ENCODE data around the gene GPR161.
"Not testable (repeated sequence)": the region's sequence is repeated elsewhere in the genome, so short reads cannot be mapped to it uniquely, and the experiment has no call there.

GPR161 gene

DNA sequence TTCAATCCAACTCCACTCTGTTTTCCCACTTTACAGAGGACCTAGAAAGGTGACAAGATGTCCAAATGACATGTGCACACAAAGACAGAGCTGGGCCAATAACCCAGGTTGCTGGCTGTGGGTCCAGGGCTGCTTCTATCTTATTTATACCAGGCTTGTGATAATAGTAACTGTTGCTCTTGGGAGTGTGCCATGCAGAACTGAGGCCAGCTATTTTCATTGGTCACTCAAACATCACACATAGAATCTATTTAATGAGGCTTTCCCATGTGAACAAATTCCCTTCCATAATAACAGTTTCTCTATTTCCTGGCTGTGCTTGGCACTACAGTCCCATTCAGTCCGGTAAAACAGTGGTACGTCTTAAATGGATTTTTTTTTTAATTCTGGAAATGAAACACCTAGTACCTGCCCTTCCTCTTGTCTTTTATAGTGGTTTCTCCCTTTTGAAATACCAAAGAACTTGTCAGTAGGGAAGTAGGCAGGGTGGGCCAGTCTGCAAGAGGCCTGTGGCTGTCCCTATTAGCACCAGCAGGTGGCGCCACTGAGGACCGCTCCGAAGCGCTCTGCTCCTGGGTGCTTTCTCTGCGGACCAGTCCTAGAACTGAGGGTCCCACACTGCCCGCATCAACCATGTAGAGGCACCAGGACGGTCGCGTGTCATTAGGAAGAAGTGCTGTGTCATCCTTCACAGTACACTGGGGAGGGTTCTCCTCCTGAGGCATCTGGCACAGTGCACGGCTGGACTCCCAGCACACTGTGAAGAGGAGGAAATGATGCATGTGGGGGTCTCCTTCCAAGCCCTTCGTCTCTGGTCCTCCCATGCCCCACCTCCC lies 52.1 kb downstream of the GPR161 start:
- peak in 3 of 4 experiments; percentile 18 to 49 (median 35) for DNase-seq

DNA sequence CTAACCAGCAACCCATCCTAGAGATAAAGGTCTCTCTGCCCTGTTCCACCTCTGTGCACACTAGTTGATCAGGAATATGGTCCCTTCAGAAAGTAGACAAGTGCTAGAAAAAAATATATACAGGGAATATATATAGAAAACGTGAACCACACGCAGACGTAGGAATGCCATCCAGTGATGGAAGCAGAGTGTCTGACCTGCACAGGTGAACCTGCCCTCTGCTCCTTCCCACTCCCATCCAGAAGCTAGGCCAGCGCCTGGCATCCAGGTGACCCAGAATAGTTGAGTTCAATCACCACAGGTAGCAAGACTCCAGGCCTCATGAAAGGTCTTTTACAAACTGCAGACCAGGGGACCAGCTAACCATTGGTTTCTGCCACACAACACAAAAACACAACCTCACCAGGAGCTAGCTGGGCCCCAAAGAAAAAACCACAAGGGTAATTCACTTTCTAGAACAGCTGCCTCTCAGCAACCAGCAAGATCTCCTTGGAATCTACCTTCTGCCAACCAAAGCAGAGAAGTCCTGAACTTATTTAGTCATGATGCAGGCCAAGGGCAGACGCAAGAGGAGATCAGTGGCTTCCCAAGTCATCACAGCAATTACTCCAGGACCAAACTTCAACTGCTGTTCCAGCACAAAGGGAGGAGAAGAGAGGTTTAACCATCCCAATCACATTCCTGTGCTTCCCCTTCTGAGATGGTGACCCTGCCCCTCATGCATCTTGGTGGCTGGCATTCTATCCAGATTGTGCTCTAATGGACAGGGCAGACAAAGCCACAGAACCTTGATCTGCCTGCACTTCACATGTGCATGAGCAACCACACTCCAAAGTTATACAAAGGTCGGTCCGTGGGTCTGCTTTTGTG lies 53.0 kb downstream of the GPR161 start:
- DNase-seq, result no peak

DNA sequence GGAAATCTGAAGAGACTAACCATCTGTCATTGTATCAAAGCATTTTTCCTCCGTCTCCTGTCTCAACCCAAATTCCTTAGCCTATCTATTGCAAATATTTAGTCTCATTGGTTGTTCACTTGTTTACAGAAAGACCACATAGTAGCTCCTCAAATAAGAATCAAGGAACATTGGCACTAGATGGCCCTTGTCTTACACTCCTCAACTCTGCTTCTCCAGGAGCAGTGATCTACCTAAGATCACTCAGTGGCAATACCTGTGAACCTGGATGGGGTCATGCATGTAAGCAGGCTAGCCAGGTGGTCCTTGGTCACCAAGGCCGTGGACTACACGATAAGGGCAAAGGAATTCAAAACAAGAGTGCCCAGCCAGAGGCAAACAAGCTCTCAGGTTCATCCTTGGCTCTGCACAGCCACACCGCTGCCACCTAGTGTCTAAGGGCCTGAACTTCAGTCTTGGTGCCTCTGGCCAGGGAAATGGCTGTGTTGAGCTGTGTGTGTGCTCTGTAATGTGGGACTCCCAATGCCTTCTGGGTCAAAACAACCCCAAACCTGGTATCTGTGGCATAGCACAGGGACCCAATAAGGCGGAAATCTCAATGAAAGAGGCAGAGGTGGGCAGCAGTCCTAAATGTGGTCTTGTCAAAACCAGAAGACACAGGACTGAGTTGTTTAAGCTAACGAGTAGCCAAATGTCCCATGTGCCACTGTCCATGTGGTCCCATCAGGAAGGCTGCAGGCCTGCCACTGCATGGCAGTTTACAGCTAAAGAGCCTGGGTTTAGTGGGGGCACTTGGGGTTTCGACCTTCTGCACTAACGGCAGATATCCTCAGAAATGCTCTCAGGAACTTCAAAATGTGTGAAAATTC lies 54.5 kb downstream of the GPR161 start:
- peak; percentile 27 to 51 (median 32) for DNase-seq

DNA sequence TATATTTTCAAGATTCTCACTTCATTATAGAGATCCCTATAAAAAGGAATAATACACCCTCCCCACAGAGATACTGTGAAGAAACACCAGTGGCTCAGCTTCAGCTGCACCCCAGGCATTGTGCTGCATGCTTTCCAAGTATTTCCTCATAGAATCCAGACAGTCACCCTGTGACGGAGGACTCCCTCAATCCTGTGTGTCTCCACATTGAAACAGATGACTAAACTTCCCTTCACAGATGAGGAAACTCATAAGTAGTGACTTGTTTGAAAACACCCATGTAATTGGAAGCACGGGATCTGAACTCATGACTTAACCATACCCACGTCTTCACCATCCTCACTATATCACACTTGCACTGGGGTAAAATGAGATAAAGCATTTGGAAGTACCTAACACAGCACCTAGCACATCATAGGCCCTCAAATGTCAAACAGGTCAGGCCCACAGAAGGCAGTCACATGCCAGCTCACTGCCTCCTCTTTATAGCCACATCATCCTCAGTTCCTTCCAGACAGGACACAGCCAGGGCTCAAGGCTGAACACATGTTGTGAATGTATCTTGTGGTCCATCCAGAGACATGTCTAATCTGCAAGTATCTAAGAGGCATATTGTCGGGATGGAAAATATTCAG lies 55.2 kb downstream of the GPR161 start:
- DNase-seq, result no peak

DNA sequence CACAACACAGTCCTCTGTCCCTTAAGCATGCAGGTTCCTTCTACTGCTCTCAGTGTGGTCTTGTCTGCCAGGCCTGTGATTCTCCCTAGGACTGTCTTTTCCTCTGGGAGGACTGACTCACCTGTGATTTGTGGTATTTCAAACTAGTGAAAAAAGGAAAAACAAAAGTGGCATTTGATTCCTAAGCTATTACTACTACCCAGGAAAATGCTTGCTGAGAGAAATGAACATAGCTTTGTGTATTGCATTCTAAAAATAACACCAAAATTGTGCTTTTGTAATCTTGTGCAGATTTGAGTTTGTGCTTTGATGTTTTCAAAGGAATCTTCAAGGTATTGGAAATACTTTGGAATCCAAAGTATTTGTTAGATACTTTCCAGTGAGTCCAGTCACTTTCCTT lies 57.0 kb downstream of the GPR161 start:
- no peak for DNase-seq

DNA sequence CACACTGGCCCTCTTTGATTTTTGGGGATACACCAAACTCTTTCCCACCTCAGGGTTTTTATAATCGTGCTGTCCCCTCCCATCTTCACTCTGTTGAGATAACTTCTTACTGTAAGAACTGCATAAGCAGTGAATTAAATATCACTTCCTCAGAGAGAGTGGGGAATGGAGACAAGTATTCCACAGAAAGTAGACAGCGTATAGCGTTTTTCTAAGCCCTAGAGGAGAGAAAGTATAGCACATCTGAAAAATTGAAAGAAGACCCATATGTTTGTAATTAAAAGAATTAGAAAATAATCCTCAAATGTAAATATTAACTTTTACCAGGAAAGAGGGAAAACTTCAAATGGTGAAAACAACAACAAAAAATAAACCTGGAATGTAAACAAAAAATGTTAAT lies 67.3 kb downstream of the GPR161 start:
- no peak for DNase-seq

DNA sequence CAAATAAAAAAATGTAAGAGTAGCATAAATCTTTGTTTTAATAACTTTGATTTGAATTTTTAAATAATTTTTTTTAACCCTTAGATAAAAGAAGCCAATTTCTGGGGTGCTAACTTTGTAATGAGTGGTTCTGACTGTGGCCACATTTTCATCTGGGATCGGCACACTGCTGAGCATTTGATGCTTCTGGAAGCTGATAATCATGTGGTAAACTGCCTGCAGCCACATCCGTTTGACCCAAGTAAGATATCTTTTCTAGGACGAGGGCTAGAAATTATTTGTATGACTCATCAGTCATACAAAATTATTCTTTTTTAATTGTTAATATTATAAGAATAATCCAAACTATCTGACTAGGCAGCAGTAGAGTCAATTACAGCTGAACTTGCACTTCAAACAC lies 71.2 kb downstream of the GPR161 start:
- DNase-seq, result no peak

DNA sequence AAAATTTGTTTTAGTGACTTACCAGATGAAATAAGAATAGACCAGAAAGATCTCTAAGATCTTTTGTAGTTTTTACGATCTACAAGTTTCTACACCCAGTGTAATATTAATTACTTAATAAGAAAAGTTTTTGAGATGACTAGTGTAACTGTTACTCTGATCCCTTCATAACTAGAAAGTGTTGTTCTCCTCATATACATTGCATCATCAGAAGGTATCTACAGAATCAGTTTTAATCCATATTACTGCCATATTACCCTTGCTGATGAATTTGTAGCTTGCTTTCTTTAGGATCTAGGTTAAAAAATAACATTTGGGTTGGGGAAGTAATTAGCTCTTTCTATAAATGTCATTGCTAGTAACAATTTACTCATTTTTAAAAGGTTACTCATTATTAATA lies 72.5 kb downstream of the GPR161 start:
- DNase-seq, result no peak

DNA sequence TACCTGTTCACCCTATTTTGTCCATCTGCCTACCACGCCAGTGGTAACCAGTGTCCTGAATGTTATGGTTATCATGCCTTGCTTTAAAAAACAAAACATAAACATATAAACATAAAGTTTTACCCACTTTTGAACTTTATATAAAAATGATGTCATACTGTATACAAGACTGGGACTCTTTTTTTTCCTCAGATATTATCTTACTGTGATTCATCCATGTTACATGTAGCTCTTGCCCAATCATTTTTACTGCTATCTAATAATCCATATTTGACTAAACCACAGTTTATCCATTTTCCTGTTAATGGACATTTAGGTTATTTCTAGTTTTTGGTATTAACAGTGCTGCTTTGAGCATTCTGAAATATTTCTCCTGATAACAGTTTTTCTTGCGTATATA lies 78.8 kb downstream of the GPR161 start:
- DNase-seq, result no peak

DNA sequence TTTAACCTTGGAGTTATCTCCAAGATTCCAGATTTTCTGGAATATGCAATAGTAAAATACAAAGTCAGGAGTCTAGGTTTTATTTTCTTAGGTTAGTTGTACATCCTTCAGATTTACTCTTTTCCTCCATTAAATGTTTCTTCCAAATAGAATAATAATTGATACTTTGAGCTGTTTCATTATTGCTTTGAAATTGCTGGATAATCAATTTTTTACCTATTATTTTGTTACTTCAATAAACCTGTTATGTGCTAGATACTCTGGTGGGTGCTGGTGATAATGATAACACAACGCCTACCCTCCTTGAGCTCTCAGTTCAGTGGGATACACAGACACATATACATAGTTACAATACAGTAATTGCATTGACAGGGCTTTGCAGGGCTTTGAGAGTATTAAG lies 79.4 kb downstream of the GPR161 start:
- no peak for DNase-seq

DNA sequence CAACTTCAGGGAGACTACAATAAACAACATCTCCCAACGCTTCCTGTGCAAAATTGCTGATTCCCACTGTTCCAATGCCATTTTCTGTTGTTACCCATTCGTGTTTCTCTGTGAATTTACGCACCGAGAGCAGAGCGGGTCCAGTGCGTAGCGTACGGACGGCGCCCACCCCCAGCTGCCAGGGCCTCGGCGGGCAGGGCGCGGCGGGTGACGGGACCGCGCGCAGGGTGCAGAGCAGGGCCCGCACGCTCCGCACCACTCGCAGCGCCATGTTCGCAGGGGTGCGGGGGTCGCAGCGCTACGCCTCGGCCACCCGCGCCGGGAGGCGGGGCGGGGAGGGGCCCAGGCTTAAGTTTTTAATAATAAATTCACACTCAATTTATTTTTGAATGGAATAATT lies 80.6 kb downstream of the GPR161 start:
- not testable (repeated sequence) for DNase-seq

DNA sequence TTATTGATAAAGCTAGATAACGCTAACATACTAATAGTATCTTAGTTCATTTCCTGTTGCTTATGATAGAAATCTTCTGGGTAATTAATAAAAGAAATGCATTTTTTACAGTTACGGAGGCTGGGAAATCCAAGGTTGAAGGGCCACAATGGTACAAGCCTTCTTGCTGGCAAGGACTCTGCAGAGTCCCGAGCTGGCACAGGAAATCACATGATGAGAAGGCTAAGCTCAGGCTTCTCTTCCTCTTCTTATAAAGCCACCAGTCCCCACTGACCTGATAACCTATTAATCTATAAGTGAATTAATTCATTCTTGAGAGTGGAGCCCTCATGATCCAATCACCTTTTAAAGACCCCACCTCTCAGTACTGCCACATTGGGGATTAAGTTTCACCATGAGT lies 82.6 kb downstream of the GPR161 start:
- DNase-seq, result no peak

DNA sequence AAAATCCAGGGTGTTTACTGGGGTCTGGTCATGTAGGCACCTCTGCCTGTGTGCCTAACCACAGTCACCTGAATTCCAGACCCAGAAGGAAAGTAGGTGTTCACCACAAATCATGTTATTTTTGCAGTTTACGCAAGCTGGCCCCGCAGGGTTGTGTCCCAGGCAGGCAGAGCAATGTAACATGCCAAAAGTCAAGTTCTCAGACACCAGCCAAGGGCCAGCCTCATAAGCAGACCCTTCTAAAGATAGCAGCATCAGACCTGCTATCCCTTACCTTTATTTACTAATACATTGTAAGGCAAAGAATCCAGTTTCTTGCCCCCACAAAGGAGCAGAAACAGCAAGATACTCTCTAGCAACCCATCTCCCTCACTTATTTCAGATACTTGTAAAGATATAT lies 83.0 kb downstream of the GPR161 start:
- no peak for DNase-seq

DNA sequence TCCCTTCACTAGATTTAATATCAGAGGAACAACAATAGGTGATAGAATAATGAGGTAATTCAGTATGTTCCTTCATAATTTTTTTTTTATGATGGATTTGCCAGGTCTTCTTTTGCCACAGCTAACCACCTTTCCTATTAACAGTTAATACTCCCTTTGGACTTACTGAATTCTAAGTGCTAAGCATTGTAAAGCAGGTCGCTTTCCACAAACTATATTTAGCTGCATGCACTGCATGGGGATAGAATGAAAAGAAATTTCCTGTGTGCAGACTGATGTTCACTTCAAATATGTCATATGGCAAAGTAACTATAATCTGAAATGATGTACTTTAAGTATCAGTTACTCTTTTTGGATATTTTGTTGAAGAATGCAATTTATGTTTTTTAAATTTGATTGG lies 85.8 kb downstream of the GPR161 start:
- no peak for DNase-seq

DNA sequence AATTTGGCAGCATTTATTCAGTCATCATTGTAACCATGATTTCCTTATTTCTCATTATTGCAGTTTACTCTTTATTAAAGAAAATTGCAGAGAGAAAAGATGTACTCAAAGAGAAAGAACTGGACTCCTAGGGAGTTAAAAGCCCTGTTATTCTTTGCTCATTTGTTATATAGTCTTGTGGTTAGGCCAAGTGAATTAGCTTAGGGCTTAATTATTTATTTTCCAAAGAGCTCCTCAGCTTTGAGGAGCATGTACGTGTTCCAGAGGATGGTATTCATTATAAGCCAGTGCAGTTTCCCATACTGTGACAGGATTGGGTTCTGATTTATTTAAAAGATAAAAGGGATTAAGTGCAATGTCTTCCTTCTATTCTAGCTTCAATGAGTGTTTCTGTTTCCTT lies 86.4 kb downstream of the GPR161 start:
- DNase-seq, result no peak

DNA sequence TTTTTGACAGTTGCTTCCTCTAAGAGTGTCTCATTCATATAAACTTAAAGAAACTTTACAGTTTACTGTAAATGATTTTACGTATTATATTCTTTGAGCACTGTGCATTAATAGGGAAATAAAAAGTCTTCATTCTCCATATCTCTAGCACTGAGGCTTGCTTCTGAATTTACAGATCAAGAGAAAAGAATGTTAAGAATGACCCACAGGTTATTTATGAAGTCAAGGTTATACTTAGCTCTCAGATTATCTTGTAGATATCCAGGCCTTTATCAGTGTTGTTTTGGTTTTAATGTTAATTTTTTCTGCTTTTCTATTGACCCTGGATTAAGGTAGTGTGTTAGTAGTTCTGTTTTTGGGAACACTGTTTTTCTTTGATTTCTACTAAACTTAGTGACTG lies 91.4 kb downstream of the GPR161 start:
- no peak for DNase-seq

DNA sequence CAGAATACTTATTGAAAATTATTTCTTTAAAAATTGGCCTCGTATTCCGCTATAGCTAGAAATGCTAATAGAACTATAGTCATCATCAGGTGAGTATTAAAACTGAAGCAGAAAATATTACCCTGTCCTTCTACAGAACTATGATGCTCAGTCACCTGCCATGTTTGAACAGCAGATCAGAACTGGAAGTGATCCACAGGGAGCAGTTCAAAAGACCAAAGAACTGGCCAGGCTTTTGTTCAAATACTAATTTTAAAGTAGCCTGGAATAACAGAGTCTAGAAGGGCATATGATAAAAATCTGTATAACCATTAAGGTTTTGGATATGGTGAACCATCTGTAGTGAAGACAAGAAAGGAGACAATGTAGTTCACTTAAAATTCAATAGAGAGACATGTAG lies 94.4 kb downstream of the GPR161 start:
- no peak for DNase-seq

DNA sequence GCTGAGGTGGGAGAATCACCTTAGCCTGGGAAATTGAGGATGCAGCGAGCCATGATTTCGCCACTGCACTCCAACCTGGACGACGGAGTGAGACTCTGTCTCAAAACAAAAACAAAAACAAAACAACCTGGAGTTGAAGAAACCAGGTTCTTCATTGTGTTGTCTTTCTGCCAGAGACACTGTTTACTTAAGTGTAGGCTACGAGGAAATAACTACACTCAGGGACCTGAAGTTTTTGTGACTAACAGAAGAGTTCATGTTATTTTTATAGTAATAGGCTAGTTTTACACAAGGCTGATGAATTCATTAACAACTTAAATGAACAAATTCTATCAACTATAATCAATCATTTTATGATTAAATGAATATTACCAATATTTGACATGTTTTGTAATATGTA lies 101.4 kb downstream of the GPR161 start:
- no peak for DNase-seq

DNA sequence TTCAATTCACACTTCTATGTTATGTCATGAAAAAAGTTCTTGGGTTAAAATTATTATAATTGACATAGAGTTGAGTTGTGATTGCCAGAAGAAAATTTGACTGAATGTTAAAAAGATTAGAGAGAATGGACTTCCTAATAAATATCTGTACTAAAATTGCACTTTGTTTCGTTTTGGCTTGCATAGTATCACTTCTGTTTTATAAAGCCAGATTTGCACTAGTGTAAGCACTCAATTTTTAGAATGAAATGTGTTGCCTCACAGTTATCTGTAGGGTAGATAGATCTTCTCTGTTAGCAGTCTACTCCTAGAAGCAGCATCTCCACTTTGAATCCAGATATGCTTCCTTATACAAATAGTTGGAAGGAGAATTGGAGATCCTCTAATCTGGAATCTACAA lies 104.7 kb downstream of the GPR161 start:
- DNase-seq, result no peak

DNA sequence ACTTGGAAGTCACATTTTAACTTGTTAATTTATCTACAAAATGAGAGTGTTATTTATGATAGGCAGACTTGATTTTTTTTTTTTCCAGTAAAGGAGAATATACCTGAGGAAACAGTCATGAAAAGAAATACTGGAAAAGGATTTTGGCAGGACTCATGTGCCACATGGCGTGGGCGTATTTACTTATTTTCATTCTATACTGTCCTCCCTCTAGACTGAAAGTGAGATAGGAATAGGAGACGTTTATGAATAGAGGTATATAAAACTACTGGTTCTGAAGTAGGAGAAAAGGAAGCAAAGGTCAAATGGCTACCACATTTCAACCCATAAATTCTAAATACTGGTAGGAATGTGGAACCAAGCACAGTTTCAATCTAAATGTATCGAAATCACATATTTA lies 105.1 kb downstream of the GPR161 start:
- DNase-seq, result no peak

DNA sequence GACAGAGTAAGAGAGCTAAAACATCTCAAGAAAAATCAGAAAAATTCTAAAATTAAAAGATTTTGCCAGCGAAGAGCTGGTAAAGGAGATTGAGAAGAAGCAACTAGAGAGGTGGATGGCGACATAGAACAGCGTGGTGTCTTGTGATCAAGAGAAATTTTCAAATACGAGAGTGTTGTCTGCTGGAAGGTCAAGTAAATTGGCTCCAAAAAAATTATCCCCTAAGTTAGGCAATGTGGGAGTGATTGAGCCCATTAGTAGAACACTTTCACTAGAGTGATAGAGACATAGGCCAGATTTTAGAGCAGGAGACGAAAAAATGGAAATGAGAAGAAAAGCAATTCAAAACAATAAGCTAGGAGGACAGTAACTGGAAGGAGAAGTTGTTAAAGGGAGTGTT lies 105.5 kb downstream of the GPR161 start:
- DNase-seq, result no peak

Measured in activated CD4-positive, CD25-positive, alpha-beta regulatory T cell (primary cell).